GM18951 (cell line): Measurements from ENCODE around the gene RAD23B.
"Not testable (repeated sequence)": the region's sequence is repeated elsewhere in the genome, so short reads cannot be mapped to it uniquely, and the experiment has no call there.

Experiments used
- POLR2A ChIP-seq: IDR thresholded peaks from 4 replicates; pipeline ENCODE4 v1.6.1; 2011; ENCODE audit warnings: mild to moderate bottlenecking; ENCODE audit not compliant: insufficient read length, insufficient read depth; ENCODE audit errors: extremely low read depth
- in situ Hi-C: fragments of 300-500 bp; cut with MboI; formaldehyde crosslinking; loops from one replicate; pipeline ENCODE4 v1.12.0; 2022; ENCODE audit warnings: low sequenced_read_pairs, mixed read lengths, inconsistent platforms; ENCODE audit not compliant: unreplicated experiment

Gene RAD23B

DNA sequence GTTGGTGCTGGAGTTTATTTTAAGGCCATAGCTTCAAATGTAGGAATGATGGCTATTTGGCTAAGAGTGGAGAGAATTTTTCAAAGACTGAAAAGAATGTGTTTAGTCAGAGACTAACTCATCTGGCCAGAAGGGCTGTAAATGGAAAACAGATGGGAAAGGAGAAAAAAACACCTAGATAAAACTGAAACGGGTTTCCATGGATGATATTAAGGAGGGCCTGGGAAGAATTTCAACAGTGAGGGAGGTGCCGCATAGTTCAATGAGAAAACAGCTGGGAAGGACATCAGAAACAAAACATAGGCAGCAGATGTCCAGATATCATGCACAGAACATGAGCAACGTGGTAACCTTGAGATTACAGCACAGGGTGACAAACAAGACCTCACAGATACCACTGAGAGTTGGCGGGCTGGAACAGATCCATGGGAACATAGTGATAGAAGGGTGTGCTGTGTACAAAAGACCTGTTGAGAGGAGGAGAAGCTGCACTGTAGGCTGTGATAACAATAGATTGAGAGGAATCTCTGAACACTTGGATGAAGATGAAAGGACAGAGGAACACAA lies 31.2 kb upstream of the RAD23B start:
- in situ Hi-C loops, result no loop called here
- TF ChIP-seq POLR2A, result no peak

DNA sequence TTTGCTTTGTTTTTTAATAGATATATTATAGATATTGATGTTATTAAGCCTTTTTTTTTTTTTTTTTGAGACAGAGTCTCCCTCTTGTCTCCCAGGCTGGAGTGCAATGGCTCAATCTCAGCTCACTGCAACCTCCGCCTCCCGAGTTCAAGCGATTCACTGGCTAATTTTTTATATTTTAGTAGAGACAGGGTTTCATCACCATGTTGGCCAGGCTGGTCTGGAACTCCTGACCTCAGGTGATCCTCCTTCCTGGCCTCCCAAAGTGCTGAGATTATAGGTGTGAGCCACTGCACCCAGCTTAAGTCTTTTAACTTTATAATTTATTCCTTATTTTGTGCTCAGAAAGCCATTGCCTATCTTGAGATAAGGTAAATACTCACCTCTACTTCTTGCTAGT lies 24.2 kb upstream of the RAD23B start:
- in situ Hi-C loops, result no loop called here

DNA sequence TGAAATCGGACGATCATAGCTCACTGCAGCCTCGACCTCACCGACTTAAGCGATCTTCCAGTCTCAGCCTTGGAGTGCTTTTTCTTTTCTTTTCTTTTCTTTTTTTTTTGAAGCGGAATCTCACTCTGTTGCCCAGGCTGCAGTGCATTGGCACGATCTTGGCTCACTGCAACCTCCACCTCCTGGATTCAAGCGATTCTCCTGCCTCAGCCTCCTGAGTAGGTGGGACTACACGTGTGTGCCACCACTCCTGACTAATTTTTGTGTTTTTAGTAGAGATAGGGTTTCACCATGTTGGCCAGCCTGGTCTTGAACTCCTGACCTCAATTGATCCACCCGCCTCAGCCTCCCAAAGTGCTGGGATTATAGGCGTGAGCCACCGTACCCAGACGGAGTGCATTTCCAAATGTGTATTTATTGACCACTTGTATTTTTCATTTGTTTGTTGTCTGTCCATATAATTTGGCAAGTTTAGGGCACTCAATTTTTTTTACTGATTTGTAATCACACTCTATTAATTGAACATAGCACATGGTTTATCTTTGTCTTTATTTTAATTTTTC lies 23.2 kb upstream of the RAD23B start:
- in situ Hi-C loops, result not testable (repeated sequence)

More for the DNA sequence above, 24.2 kb upstream of the RAD23B start:
- no peak for TF ChIP-seq POLR2A

DNA sequence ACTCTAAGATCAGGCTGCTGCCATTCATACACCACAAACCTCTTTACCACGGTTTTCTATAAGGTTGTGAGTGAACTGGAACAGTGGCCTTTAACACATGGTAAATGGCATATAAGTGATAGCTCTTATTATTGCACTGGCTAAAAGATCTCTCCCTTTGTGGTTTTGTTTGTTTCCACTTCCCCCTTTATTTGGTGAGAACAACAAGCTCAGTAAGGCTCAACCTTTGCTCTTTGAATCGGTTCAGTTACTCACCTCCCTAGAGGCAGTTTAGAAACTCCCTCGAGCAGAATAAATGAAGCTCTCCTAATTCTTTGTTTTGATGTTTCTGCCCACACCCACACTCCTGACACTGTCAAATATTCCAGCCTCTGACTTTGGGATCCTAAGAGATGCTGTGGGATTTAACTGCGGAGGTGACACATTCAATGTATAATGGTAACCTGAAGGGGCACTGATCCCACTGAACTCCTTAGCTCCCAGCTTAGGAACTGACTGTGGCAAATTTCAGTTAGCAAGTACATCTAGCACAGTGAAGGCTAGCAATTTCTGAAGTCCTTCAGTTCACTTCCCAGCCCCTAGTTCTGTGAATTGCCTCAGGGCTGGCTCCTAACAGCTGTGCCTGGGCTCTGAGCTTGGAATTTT lies 22.5 kb upstream of the RAD23B start:
- TF ChIP-seq POLR2A, result no peak
- in situ Hi-C loops, result no loop called here

DNA sequence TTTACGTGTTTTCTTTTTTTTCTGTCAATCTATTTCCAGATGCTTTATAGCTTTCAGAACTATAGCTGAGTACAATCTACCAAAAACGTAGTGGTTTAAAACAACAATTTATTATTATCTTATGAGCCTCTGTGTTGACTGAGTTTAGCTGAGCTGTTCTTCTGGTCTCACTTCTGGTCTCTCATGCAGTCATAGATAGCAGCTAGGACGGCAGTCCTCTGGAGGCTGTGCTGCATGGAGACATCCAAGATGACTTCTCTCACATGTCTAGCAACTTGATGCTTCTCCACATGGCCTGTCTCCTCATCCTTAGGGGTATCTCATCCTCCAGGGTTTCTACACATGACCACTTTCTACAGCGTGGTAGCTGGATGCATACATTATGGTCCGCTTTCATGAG lies 22.0 kb upstream of the RAD23B start:
- no peak for TF ChIP-seq POLR2A
- in situ Hi-C loops, result no loop called here

DNA sequence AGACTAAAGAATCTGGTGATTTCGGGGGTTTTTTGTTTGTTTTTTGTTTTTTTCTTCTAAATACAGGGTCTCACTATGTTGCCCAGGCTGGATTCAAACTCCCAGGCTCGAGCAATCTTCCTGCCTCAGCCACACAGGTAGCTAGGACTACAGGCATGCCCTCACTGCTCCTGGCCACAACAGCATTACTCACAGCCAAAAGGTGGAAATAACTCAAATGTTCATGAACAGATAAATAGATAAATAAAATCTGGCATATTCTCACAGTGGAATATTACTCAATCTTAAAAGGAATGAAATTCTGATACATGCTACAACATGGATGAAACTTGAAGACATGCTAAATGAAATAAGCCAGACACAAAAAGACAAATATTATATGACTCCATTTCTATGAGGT lies 19.8 kb upstream of the RAD23B start:
- in situ Hi-C loops, result no loop called here

DNA sequence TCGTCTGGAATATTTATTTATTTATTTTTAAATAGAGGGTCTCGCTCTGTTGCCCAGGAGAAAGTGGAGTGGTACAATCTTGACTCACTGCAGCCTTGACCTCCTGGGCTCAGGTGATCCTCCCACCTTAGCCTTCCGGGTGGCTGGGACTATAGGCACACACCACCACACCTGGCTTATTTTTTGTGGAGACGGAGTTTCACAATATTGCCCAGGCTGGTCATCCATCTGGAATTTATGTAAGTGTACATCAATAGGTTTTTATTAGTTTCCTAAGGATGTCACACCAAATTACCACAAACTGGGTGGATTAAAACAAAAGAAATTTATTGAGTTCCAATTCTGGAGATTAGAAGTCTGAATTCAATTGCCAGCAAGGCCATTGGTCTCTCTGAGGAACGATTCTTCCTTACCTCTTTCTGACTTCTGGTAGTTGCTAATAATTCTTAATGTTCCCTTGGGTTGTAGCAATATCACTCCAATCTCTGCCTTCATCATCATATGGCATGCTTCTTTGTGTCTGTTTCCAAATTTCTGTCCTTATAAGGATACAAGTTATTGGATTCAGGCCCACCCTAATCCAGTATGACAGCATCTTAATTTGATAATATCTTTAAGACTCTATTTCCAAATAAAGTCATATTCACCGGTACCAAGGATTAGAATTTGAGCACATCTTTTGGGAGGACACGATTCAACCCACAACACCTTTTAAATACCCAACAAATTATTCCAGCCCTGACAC lies 16.3 kb upstream of the RAD23B start:
- in situ Hi-C loops, result no loop called here
- TF ChIP-seq POLR2A, result no peak

More for the DNA sequence above, 19.8 kb upstream of the RAD23B start:
- no peak for TF ChIP-seq POLR2A

DNA sequence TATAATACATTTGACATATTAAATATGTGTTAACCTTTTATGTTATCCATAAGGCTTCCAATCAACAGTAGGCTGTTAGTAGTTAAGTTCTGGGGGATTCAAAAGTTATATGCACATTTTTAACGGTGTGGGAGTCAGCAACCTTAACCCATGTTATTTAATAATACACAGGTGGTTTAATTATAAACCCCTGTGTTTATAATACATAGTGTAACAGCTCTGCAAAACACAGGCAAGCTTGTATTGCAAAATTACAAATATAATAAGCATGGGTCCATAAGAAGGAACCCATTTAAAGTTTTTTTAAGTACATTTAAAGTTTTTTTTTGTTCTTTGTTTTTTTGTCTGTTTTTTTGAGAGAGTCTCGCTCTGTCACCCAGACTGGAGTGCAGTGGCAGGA lies 14.5 kb upstream of the RAD23B start:
- in situ Hi-C loops, result no loop called here
- TF ChIP-seq POLR2A, result no peak

DNA sequence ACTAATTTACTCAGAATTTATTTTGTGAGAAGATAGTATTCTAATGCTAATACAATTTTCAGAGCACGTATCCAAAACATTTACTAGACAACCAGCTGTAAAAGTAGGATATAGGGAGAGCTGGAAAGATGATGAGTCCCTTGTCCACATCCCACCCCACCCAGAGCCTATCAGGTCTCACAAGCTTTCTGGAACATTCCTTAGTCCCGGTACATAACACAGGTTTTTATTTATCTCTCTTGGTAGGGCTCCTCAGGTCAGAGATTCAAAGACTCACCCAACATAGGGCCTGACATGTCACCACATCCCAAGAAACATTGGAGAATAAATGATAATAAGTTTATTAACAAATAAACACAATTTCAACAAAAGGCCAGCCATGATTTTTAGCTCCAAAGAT lies 13.8 kb upstream of the RAD23B start:
- in situ Hi-C loops, result no loop called here
- TF ChIP-seq POLR2A, result no peak

DNA sequence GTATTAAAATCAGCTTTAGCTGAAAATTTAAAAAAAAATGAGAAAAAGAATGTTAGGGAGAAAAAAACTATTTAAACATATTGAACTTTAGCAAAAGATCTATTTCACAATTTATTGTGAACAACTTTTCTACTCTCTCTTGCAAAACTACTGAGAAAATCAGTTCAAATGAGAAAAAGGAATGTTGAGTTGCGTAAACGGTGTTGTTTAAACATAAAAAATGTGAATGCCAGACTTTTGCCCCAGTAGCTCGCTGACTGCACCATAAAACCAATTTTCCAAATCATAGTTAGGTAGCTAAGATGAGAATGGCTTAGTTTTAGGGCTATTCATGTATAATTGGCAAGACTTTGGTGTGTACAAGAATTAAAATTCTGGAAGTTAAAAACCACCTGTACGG lies 13.4 kb upstream of the RAD23B start:
- in situ Hi-C loops, result no loop called here
- TF ChIP-seq POLR2A, result no peak

DNA sequence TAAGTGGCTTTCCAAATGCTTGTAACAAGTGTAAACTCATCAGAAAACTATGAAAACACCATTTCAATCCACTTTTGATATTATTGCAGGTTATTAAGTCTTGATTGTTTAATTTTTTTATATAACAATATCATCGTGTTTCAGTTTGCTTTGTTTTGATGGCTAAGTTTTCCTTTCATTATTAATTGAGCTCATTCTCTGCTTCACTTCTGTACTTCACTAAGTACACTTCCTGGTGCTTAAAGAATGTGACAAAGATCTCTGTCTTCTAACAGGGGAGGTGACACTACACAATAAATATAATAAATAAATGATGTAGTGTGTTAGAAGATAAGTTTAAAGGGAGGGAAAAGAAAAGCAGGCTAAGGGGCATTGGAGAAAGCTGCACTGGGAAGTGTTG lies 13.0 kb upstream of the RAD23B start:
- in situ Hi-C loops, result no loop called here
- TF ChIP-seq POLR2A, result no peak

DNA sequence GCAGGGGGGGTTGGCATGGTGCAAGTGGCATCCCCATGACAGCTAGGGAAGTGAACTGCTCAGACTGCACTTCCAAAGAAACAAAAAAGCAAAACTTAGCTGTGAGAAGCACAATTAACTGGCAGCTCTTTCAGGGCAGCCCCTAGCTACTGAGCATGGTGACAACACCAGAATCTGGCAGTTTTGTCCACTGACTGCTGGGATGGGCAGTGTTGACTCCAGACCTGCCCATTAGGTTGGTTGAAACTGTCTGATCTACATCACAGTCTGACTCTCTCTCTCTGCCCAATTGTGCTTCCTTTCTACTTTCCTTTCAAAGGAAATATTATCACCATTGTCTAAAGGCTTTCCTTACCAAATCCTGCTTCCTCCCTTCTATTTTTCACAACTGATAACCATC lies 12.5 kb upstream of the RAD23B start:
- no peak for TF ChIP-seq POLR2A
- in situ Hi-C loops, result no loop called here

DNA sequence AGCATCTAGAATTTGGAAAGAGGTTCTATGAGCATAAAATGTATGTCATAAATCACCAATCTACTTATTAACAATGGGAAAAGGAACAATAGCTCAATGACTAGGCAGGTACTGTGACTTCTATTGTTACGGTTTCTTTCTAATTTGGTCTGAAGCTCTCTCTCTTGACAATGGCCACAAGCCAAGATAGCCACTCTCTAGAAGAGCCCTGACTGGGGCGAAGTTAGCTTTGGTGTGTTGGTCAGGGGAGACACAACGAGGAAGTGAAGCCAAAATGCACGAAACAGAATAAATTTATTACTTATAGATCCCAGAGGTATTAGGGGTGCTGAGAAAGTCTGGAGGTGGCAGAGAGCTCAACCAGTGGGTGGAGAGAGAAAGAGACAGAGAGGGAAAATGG lies 9.4 kb upstream of the RAD23B start:
- in situ Hi-C loops, result no loop called here
- TF ChIP-seq POLR2A, result no peak

DNA sequence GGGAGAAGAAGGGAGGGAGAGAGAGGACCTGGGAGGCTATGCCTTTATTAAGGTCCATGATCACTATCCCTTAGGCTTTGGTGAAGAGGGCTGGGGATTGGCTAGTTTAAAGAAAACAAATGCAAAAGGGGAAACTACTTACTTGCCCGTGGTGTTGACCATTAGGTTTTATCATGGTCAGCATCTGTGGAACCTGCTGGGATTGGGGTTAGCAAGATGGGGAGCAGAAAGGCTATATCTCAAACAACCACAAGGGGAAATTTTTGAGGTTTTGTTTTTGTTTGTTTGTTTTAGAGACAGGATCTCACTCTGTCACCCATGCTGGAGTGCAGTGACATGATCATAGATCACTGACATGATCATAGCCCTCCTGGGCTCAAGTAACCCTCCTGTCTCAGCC lies 9.0 kb upstream of the RAD23B start:
- TF ChIP-seq POLR2A, result no peak
- in situ Hi-C loops, result no loop called here
